Activated CD8-positive, alpha-beta memory T cell treated with anti-CD3 and anti-CD28 coated beads, Interleukin-2, amount 50 U/mL, for 48 hours (primary cell): ENCODE results near the gene MALT1.
"Not testable (repeated sequence)": the region's sequence is repeated elsewhere in the genome, so short reads cannot be mapped to it uniquely, and the experiment has no call there.

Experiments used
- DNase-seq: peaks from one replicate; pipeline ENCODE4 v3.0.0-alpha.2; 2020

The MALT1 gene, protein sequence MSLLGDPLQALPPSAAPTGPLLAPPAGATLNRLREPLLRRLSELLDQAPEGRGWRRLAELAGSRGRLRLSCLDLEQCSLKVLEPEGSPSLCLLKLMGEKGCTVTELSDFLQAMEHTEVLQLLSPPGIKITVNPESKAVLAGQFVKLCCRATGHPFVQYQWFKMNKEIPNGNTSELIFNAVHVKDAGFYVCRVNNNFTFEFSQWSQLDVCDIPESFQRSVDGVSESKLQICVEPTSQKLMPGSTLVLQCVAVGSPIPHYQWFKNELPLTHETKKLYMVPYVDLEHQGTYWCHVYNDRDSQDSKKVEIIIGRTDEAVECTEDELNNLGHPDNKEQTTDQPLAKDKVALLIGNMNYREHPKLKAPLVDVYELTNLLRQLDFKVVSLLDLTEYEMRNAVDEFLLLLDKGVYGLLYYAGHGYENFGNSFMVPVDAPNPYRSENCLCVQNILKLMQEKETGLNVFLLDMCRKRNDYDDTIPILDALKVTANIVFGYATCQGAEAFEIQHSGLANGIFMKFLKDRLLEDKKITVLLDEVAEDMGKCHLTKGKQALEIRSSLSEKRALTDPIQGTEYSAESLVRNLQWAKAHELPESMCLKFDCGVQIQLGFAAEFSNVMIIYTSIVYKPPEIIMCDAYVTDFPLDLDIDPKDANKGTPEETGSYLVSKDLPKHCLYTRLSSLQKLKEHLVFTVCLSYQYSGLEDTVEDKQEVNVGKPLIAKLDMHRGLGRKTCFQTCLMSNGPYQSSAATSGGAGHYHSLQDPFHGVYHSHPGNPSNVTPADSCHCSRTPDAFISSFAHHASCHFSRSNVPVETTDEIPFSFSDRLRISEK

DNA sequence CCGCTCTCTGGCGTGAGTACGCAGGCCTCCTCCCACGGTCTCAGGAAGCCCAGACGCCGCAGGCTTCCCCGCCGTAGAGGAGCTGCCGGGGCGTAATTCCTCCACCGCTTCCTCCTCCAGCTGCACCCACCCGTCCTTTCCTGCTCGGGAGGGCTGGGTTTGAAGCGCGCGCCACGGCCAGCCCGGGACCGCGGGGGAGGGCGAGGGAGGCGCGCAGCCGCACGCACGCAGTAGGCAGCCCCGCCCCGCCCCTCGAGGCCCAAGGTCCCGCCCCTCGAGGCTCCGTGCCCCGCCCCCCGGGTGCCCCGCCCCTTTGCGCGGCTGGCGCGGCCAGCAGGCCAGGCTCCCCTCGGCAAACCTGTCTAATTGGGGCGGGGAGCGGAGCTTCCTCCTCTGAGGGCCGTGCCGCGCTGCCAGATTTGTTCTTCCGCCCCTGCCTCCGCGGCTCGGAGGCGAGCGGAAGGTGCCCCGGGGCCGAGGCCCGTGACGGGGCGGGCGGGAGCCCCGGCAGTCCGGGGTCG, at the start of gene MALT1:
Gene MALT1, plus strand, starts transcription at position 355 of the 521 bp plus-strand sequence. CDS start 179 bp downstream, outside the sequence.
- DNase-seq = peak; percentile 98

DNA sequence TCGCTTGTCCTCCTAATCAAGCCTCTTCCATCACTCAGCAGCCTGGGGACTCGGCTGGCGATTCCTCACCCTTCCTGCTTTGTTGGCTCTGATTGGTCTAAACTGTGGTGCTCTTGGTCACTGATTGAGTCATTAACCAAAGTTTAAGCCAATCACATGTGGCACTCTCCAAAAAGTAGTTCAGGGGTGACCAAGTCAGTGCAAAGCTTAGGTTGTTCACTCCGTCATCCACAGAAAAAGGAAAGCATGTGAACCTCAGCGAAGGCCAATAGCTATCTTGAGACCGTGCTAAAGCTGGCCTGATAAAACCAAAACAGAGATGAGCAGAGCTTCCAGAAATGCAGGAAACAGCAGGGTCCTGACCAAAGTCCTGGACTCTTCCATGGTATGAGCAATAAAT, 47.3 kb upstream of the MALT1 start:
- DNase-seq = no peak

DNA sequence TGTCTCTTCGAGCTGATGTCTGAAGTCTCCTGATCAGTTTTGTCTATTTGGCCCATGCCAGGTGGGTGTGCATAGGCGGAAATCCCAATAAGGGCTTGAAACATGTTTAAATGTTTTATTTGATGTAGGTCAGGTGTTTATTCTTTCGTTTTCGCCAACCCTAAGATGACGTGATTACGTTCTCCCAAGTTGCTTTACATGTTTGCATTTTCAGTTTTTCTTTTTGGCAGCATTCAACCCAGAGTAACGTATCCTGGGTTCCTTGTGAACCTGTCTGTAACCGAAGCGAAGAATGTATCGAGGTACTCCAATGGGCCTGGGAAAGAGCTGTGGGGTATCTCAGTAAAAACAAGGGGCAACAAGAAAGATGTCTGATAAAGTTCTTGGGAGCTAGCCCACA, 45.4 kb upstream of the MALT1 start:
- DNase-seq = no peak

DNA sequence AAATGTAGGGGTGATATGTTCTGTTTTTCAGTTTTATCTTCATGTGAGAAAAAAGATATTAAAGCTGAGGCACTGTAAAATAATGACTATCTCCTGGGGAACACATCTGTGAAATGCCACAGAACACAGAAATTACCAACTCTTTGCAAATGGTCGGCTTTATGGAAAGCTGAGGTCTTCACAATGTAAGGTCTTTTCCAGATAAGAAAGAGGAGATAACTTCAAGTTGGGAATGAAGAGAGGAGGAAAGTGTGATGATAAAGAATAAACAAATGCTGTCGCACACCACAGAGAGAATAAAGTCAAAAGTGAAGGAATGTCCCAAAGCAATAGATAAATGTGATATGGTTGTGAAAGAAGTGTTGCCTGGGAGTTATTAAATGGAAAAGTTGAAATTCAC, 41.2 kb upstream of the MALT1 start:
- DNase-seq = no peak

DNA sequence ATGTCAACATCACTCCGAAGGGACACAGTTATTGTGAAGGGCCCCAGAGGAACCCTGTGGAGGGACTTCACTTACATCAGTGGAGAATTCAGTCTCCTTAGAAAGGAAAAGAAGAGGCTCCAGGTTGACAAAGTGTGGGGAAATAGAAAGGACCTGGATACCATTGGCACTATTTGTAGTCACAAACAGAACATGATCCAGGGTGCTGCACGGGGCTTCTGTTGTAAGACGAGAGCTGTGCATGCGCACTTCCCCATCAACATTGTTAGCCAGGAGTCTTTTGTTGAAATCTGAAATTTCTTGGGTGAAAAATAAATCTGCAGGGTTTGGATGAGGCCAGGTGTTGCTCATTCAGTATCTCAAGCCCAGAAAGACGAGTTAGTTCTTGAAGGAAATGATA, 40.0 kb upstream of the MALT1 start:
- DNase-seq = no peak

DNA sequence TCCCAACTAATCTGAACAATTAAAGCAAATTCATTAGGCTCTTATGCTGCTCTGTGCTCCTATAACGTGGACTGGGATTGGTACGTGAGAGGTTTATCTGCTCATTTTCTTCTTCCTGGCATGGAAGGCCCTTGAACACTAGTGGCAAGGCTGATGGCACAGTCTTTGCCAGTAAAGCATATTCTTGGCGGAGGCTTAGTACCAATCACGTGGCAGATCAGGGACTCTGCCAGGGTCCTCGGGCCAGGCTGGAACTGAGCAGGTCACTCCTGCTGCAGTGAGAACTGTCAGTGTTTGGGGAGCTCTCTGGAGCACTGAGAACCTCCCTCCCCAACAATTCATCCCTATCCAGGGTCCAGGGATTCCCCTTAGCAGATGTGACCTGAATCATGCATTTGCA, 38.7 kb upstream of the MALT1 start:
- DNase-seq = no peak

DNA sequence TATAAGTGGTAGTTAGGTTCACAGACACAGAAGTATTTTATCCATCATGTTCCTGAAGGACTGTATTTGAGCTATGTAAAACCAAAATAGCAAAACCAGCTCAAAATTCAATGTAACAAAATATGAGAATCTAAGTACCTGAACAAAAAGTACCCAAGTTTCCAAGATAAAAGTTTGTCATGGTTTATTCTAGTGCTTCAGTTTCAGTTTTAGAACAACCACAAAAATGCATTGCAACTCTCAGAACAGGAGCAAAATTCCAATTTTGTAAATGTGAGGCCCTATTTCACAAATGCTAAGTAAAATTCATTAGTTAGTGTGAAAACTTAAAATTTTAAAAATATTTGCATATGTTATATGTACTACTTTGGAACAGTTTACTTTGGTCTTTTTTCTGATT, 37.4 kb upstream of the MALT1 start:
- DNase-seq = no peak

DNA sequence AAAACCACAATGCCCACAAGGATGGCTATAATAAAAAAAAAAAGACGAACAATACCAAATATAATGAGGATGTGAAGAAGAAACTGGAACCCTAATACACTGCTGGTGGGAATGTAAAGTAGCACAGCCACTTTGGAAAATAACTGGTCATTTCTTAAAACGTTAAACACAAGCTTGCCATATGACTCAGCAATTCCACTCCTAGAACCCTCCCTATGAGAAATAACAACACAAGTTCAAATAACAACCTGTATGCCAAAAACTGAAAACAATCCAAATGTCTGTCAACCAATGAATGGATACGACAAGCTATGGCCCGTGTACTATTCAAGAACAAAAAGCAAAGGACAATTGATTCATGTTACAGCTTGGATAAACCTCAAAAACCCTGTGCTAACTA, 35.4 kb upstream of the MALT1 start:
- DNase-seq = no peak

DNA sequence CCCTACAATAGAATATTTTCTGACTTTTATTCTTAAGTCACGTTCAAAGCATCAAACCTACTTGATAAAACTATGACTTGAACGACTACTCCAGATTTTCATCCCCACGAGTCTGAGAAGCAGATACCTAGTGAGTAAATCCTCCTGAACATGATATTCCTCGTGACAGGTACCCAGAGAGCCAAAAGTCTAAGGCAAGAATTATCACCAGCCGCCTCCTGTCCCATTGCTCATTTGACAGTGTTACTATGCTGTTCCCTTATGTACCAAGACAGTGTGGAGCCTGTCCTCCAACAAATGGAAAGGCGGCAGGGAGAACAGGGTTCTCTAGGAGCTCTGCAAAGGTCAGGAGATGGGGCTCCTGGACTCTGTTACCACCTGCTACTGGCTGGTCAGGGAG, 34.1 kb upstream of the MALT1 start:
- DNase-seq = no peak

DNA sequence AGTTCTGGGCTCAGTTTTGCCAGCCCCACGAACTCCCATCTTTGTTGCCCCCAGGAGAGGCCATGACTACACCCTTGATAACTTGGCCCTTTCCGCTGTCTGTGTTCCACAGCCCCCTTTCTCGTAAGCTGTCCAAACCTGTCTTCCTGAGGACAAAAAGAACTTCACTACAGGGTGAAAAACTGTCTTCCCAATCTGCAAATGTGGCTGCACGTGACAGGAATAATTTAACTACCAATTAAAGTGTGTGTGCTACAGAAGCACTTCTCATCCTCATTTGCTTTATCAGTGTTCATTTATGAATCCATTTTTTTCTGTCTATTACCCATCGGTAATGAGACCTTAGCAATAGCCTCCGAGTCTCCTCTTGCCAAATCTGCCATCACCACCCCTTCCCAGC, 33.3 kb upstream of the MALT1 start:
- no peak for DNase-seq

DNA sequence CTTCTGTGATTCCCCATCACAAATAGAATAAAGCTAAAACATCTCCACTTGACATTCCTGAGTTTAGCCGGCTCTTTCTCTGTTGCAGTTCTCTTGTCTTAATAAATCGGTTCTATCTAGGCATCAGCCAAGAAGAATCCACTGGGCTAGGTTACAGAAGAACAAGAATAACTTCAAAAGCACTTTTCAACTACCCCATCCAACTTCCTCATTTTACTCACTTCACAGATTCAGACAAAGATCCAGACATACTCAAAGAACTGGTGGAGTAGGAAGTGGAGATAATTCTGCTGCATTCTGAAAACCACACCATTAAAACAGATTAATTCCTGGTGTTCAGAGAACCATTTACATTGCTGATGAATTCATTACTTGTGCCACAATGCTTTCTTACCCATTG, 32.8 kb upstream of the MALT1 start:
- no peak for DNase-seq

DNA sequence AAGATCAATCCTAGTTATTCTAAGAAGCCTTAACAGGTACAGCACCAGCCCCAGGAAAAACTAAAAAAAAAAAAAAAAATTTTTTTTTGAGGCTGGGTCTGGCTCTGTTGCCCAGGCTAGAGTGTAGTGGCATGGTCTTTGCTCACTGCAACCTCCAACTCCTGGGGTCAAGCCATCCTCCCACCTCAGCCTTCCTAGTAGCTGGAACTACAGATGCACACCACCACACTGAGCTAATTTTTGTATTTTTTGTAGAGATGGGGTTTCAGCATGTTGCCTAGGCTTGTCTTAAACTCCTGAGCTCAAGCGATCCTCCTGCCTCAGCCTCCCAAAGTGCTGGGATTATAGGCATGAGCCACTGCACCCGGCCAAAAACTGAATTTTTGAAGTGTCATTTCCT, 32.0 kb upstream of the MALT1 start:
- no peak for DNase-seq

DNA sequence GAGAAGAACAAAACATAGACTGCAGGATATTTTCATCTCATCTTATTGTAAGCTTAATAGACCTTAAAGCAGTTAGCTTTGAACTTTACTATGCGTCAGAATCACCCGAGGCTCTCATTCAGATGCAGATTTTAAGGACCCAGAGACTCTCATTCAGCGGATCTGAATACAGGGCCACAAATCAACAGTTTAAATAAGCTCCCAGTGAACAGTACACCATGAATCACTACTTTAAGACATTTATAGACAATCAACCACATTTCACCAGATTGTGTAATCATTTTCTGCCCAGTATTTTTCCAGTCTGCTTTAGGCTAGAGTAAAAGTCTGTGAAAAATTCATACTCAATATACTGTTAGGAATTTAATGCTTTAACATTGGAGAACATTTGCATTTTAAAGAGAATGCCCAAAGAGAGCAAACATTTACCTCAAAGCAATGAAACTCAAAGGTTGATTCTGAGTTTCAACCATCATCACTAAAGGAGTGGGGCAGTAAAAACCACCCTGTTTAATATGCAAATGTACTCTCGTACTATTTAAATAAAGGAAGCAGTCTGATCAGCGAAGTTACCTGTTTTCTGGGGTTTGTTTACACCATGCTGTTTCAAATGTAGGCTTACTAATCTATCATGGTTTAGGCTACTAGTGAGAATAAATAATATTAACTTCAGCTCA, 31.4 kb upstream of the MALT1 start:
- DNase-seq = no peak

DNA sequence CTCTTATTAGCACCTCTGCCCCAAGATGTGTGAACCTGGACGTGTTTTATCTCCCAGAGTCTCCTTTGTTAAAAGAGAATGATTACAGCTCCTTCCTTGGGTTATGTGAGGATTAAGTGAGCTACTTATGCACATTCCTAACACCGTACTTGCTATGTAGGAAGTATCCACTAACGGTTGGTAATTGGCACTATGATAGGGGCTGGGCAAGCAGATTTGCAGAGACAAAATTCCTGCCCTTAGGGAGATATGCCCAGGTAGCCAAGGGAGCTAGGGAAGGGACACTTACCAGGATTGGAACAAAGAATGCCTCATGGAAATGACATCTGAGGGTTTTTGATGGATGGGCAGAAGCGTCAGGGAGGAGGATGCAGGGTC, 30.8 kb upstream of the MALT1 start:
- no peak for DNase-seq

DNA sequence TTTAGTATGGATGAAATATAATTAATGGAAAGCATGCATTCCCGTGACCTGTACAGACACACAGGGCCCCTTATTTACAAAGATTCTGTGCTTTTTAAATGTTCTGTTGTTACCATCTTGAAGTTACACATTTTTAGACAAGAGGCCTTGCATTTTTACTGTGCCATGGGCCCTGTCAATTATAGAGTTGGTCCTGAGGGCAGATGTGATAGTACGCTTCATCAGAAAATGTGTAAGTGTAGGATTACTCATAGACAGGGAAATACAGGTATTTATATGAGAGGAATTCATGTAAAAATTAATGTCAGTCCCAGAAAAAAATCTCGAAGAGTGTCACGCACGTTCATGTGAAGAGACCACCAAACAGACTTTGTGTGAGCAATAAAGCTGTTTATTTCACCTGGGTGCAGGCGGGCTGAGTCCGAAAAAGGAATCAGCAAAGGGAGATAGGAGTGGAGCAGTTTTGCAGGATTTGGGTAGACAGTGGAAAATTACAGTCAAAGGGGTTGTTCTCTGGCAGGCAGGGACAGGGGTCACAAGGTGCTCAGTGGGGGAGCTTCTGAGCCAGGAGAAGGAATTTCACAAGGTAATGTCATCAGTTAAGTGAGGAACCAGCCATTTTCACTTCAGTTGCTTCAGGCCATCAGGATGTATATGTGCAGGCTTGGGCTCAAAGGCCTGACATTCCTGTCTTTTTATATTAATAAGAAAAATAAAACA, 30.2 kb upstream of the MALT1 start:
- no peak for DNase-seq

DNA sequence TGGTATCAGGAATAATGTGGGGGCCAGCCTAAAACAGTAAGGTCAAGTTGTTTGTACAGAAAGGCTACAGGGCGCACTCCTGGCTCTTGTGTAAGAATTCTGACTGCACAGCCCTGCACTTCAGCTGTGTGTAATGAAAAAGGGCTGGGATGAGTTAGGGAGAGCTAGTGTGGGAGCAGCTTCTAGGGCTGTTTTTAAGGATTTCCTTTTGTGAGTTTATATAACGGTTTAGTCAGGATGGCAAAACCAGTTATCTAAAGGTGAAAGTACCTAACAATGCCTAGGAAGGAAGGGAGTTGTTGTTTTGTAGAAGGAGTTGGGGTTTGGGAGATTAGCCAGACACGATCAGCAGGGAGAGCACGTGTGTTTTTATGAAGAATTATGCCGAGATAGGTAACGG, 27.7 kb upstream of the MALT1 start:
- not testable (repeated sequence) for DNase-seq

DNA sequence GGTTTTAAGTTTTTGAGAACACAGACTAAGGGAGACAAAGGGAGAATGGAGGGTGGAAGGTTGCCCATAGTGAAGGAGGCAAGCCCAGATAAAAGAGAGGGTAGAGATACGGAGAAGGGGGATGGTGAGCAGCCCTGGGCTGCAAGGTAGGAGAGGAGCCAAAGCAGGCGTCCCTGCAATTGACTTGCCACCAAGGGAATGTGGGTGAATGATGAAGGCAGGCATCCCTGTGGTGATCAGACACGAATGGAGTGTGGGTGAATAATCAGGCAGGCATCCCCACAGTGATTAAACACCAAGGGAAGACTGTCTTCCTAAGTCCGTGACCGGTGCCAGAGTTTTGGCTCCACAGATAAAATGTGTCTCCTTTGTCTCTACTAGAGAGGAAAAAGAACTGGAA, 25.9 kb upstream of the MALT1 start:
- no peak for DNase-seq

DNA sequence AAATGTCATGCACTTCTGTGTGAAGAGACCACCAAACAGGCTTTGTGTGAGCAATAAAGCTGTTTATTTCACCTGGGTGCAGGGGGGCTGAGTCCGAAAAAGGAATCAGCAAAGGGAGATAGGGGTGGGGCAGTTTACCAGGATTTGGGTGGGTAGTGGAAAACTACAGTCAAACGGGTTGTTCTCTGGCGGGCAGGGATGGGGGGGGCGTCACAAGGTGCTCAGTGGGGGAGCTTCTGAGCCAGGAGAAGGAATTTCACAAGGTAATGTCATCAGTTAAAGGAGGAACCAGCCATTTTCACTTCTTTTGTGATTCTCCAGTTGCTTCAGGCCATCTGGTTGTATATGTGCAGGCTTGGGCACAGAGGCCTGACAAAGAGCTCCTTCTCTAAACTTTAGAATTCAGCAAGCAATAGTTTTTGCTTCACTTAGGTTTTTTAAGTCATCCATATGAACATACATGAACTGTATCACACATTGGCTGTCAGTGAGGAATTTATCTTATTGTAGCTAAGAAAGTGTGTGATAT, 24.9 kb upstream of the MALT1 start:
- no peak for DNase-seq

DNA sequence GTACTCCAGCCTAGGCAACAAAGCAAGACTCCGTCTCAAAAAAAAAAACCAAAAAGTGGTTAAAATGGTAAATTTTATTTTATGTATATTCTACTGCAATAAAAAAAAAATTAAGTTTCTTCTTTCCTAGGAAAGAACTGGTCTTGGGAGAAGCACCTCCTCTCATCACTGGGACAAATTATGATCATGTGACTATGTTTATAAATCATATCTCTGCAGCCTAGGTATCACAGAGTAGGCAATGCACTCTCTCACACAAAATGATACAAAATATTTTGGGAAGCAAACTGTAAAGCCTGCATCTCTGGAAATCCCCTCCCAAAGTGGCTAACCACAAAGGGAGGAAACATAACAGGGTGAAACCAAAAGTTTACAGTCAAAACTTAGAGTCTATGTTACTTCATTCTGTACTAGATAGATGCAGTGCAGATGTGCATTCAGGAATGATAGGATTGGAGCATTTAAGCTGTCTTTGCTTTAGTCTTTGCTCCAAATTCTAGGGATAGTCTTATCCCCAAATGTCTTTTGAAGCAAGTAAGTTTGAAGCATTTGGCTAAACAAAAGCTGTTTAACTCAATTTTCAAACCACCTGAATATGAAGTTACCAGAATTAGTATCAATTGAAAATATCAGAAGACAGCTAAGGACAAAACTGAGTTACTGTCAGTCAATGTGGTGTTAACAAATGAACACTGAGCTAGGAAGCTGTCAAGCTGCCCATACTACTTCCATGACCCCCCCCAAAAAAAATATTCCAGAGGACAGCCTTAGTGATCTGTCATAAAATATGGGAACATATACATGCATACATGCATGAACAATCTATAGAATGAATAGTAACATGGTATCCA, 21.1 kb upstream of the MALT1 start:
- no peak for DNase-seq

DNA sequence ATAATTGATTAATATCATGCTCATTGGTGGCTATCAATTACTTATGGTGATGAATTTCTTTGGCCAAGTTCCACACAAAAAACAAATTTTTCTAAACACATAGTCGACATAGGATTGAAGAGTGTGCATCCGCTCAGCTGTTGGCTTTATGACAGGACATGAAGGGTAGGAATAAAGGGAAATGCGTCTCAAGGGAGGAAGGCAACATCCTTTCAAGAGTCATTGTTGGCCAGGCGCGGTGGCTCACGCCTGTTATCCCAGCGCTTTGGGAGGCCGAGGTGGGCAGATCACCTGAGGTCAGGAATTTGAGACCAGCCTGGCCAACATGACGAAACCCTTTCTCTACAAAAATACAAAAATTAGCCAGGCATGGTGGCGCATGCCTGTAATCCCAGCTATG, 20.4 kb upstream of the MALT1 start:
- DNase-seq = not testable (repeated sequence)

DNA sequence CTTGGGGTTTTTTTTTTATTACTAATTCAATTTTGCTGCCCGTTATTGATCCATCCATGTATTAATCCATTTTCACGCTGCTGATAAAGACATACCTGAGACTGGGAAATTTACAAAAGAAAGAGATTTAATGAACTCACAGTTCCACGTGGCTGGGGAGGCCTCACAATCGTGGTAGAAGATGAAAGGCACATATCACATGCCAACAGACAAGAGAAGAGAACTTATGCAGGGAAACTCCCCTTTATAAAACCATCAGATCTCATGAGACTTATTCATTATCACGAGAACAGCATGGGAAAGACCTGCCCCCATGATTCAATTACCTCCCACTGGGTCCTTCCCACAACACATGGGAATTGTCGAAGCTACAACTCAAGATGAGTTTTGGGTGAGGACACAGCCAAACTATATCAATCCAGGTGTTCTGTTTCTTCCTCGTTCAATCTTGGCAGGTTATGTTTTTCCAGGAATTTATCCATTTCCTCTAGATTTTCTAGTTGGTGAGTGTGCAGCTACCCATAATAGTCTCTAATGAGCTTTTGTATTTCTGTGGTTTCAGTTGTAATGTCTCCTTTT, 18.0 kb upstream of the MALT1 start:
- DNase-seq = not testable (repeated sequence)
